Pancreas (tissue), 10 donors: ENCODE results near the gene SESTD1. TPM values are rescaled to one million over a fixed set of nuclear protein-coding genes. Genes with fewer than 3 reads are reported as not detected.

ENCODE experiments used
- ATAC-seq, 4 donors: fragments of 200-7000 bp; cut with Tn5 transposase; one replicate each; pipeline versions ENCODE4 v1.8.0 to v1.9.1; 2020; ENCODE audit warnings: mild to moderate bottlenecking in 4 of 4, moderate library complexity in 4 of 4
- DNase-seq, 6 donors: peaks; one replicate each; pipeline ENCODE4 v3.0.0-alpha.2; 2020
- FAIRE-seq: peaks from 2 replicates; lab custom pipeline; 2012; peaks lifted over from hg19 to GRCh38; lab: Jason Lieb, UNC
- H3K27ac ChIP-seq, 4 donors: fragments of 200-600 bp; sonication (generic); 1 replicate in 3 of 4; 2 replicates in 1 of 4; pipeline versions ENCODE4 v1.5.0 to v1.8.0; 2020
- H3K27me3 ChIP-seq, 4 donors: fragments of 200-600 bp; one replicate each; pipeline ENCODE4 v1.8.0; 2021
- H3K36me3 ChIP-seq, 3 donors: fragments of 200-600 bp; sonication (generic) in 1 of 3; one replicate each; pipeline versions ENCODE4 v1.5.0 to v1.8.0; 2020 to 2021
- H3K4me1 ChIP-seq, 3 donors: fragments of 200-600 bp; one replicate each; pipeline ENCODE4 v1.8.0; 2021
- H3K4me3 ChIP-seq, 4 donors: fragments of 200-600 bp; sonication (generic) in 2 of 4; one replicate each; pipeline versions ENCODE4 v1.5.0 to v1.8.0; 2020 to 2021
- H3K9me3 ChIP-seq, 4 donors: fragments of 200-600 bp; one replicate each; pipeline ENCODE4 v1.8.0; 2021
- CTCF ChIP-seq, 4 donors: fragments of 200-600 bp; sonication (generic) in 3 of 4; IDR thresholded peaks; one replicate each; pipeline versions ENCODE4 v1.5.0 to v1.8.0; 2021; ENCODE audit warnings: antibody characterized with exemption in 4 of 4
- WGBS, 2 donors: extraction: QIAGEN DNeasy Blood & Tissue Kit; methylation state at CpG; one replicate each; pipeline ENCODE4 v1.1.7; 2013; 5-methylcytosine and 5-hydroxymethylcytosine counted together
- intact Hi-C, 3 donors: fragments of 100-400 bp; cut with DNase I; formaldehyde crosslinking; loops; one replicate each; pipeline versions ENCODE4 v1.11.1 to v1.14.2; 2022
- polyA plus RNA-seq, 2 donors: library from polyadenylated mRNA; stranded (reverse); fragments of 200-250 nt; gene quantifications; one replicate each; pipeline ENCODE4 v1.2.3, GENCODE V29; 2013
- total RNA-seq, 6 donors: library from RNA; stranded (reverse); fragmentation: NEBNext Ultra II Directional in 4 of 6; extraction: Animal tissue kit (Norgen Biotek cat#: 25700) in 4 of 6; gene quantifications; one replicate each; pipeline versions ENCODE4 v1.2.1 to v1.2.4, GENCODE V29; 2021 to 2023
- donor health status: healthy with polysubstance abuse.
- donor health status: DM: no; HTN: no; CAD: no; lungs with moderate emphysema.
- donor health status: DM: no; HTN: no; CAD: no.
- donor health status: control.
- donor health status: control.
- donor health status: Bipolar disorder and iron deficiency.
- donor health status: DM: yes; HTN: yes; CAD: no.
- donor health status: DM: no; HTN: no; CAD: no.
- donor health status: DM: no; HTN: no; CAD: no.
- donor health status: DM: yes; HTN: yes; CAD: no.

SESTD1 gene
- total and polyA plus RNA-seq, 8 donors = 4.0 to 37.0 (median 14.2) TPM

- FAIRE-seq (peak; percentile 34), DNase-seq (no peak), ATAC-seq (no peak)
- H3K9me3 ChIP-seq = no peaks in the 10 kb centered on the region
- no peaks in the 10 kb centered on the region for H3K4me1 ChIP-seq
- H3K36me3 ChIP-seq = peaks cover 0 to 4% (median 0%) of the 10 kb centered on the region in 3 donors
- intact Hi-C loops = no loop called here
- H3K27ac ChIP-seq = no peak overlapping the region
- WGBS, 2 donors = 61 to 63% methylated on average over 1 of the region's 1 CpG
- no peaks in the 10 kb centered on the region for H3K27me3 ChIP-seq
- no peak for TF ChIP-seq CTCF (IDR thresholded peaks at IDR 0.05)
- no peak overlapping the region for H3K4me3 ChIP-seq
Measured at GRCh38 chr2:179171371-179171770, 93.3 kb downstream of the SESTD1 start.

DNA sequence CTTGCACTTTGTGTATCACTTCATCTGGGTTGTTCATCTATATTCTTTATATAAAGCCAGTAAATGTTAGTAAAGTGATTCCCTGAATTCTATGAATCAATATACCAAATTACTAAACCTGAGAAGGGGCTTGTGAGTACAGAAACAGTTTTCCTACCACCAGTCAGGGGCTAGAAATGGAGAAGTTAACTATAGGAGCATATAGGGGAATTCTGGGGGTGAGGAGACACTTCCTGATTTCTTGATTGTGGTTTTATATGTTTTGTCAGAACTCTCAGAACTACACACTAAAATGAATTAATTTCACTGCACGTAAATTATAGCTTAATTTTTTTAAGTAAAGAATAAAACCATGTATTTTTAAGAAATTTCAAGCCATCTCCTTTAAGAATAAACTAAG, 93.7 kb downstream of the SESTD1 start:
- Histone ChIP-seq H3K27me3 (no peaks in the 10 kb centered on the region), H3K9me3 (no peaks in the 10 kb centered on the region), H3K36me3 (peaks cover 0 to 1% (median 0%) of the 10 kb centered on the region in 3 donors), H3K4me3 (no peak overlapping the region), H3K27ac (no peak overlapping the region), H3K4me1 (no peaks in the 10 kb centered on the region)
- intact Hi-C loops = no loop called here
- TF ChIP-seq CTCF (IDR thresholded peaks at IDR 0.05) = no peak
- ATAC-seq (no peak), DNase-seq (no peak), FAIRE-seq (no peak)
- 93 to 95% methylated on average over 1 of the region's 1 CpG for WGBS, 2 donors

DNA sequence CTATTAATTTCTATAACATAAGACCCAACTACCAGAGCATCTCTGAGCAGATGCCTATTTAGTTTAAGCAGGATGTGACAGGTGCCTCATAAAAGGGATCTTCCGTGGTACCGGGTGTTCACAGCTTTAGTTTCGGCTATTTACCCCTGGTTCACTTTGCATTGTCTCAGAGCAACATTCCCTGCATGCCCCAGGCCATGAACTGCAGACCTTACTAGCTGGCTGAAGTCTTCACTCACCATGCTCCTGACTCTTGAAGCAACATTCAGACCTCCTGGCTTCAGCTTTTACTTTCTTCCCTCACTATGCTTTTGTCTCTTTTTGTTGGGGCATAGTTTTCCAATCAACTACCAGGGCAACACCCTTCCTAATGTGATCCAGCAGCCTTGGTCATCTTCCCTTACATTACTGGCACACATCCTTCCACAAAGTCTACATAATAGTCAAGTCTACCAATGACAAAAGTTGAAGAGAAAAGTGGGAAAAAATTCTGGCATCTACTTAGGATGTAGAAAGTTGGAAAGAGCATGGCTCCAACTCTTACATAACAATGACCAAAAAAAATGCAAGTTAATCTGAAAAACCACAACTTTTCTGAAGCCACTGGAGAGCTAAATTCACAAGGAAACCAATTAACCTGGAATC, 99.2 kb downstream of the SESTD1 start:
- H3K27me3 ChIP-seq = no peaks in the 10 kb centered on the region
- H3K4me1 ChIP-seq = no peaks in the 10 kb centered on the region
- no peak for TF ChIP-seq CTCF (IDR thresholded peaks at IDR 0.05)
- WGBS, 2 donors = 94 to 96% methylated on average over 3 of the region's 3 CpGs
- ATAC-seq (no peak), FAIRE-seq (no peak), DNase-seq (no peak)
- intact Hi-C loops = no loop called here
- H3K9me3 ChIP-seq = no peaks in the 10 kb centered on the region
- H3K27ac ChIP-seq = no peak overlapping the region
- H3K4me3 ChIP-seq = no peak overlapping the region
- no peaks in the 10 kb centered on the region for H3K36me3 ChIP-seq

DNA sequence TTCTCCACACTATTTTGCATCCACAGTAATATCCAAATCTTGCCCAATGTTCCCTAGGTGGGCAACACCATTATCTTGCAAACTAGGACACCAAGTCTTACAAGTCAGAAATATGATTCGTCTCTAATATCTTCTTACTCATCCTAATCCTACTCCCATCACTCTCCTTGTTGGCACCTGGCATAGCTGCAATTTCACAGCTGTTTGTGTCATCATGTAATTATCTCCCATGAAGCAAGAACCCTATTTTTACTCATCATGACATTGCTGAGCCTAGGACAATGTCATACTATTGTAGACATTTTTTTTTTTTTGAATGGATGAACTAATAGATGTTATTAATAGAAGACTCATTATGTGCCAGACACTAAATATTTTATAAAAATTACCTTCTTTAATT, 123.4 kb downstream of the SESTD1 start:
- 91 to 94% methylated on average over 1 of the region's 1 CpG for WGBS, 2 donors
- TF ChIP-seq CTCF (IDR thresholded peaks at IDR 0.05) = no peak
- Histone ChIP-seq H3K27ac (no peak overlapping the region), H3K4me3 (no peak overlapping the region), H3K27me3 (no peaks in the 10 kb centered on the region), H3K9me3 (no peaks in the 10 kb centered on the region), H3K4me1 (no peaks in the 10 kb centered on the region), H3K36me3 (peaks cover 0 to 8% (median 0%) of the 10 kb centered on the region in 3 donors)
- intact Hi-C loops = no loop called here
- DNase-seq (no peak), FAIRE-seq (no peak), ATAC-seq (no peak)

DNA sequence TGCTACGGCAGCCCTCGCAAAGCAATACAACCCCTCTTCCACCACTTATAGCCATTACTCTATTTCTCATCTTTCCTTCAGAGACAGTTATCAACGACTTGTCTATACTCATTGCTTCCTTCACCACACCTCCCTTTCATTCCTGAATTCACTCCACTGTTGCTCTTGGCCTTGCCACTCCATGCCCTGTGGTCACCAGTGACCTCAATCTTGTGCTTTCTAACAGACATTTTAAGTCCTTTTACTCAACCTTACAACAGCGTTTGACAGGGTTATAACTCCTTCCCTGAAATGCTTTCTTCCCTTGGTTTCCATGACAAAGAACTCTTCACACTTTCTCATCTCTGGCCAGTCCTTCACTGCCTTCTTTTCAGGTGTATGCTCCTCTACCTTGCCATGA, 124.1 kb downstream of the SESTD1 start:
- Histone ChIP-seq H3K9me3 (no peaks in the 10 kb centered on the region), H3K4me1 (no peaks in the 10 kb centered on the region), H3K4me3 (no peak overlapping the region), H3K36me3 (peaks cover 0 to 8% (median 0%) of the 10 kb centered on the region in 3 donors), H3K27ac (no peak overlapping the region), H3K27me3 (no peaks in the 10 kb centered on the region)
- no peak for FAIRE-seq
- ATAC-seq = no peak
- TF ChIP-seq CTCF (IDR thresholded peaks at IDR 0.05) = no peak
- 90 to 97% methylated on average over 4 of the region's 4 CpGs for WGBS, 2 donors
- no peak for DNase-seq
- intact Hi-C loops = no loop called here
